ENCODE data around the gene RCE1. TPM values are rescaled to one million over a fixed set of nuclear protein-coding genes. Genes with fewer than 3 reads are reported as not detected.

The RCE1 gene
- total and polyA plus RNA-seq, 2 experiments from 2014 or later = 19.8 to 41.4 TPM

- Histone ChIP-seq H4K20me1 (ENCODE audit: insufficient read depth, poor library complexity, severe bottlenecking) (no peaks in the 10 kb centered on the region), H3K4me2 (no peak overlapping the region), H3K4me1 (ENCODE audit: insufficient read depth) (no peaks in the 10 kb centered on the region), H3K79me2 (peaks cover 4% of the 10 kb centered on the region), H3K4me3 (no peak overlapping the region), H3K9me2 (replicated peaks; ENCODE audit: insufficient read depth) (no peaks in the 10 kb centered on the region), H3K27ac (no peak overlapping the region), H3K36me3 (replicated peaks; ENCODE audit: insufficient read depth, low read depth) (no peaks in the 10 kb centered on the region), H2AFZ (no peak overlapping the region), H3K9me3 (ENCODE audit: low read depth) (no peaks in the 10 kb centered on the region), H3K27me3 (no peaks in the 10 kb centered on the region)
- no peak for DNase-seq (ENCODE audit: low spot score)
- 97% methylated on average over 22 of the region's 22 CpGs for WGBS (ENCODE audit: low lambda C conversion rate, missing lambda C conversion rate)
- TF ChIP-seq EZH2phosphoT487 (IDR thresholded peaks at IDR 0.05; ENCODE audit: low read depth, severe bottlenecking, unreplicated experiment) (no peak), EZH2 (IDR thresholded peaks at IDR 0.05; ENCODE audit: borderline replicate concordance) (no peak), CTCF (IDR thresholded peaks at IDR 0.05; ENCODE audit: poor library complexity) (no peak)
These were observed 6.4 kb downstream of the RCE1 start for GRCh38 chr11:66849501-66850234.

GRCh38 chr11:66850235-66850587 is 7.0 kb downstream of the RCE1 start:
- no peak overlapping the region for H2AFZ ChIP-seq
- H3K9me3 ChIP-seq (ENCODE audit: low read depth) = no peaks in the 10 kb centered on the region
- peaks cover 2% of the 10 kb centered on the region for H3K4me1 ChIP-seq (ENCODE audit: insufficient read depth)
- 97% methylated on average over 10 of the region's 10 CpGs for WGBS (ENCODE audit: low lambda C conversion rate, missing lambda C conversion rate)
- DNase-seq (ENCODE audit: low spot score) = no peak
- no peaks in the 10 kb centered on the region for H3K9me2 ChIP-seq (replicated peaks; ENCODE audit: insufficient read depth)
- no peak overlapping the region for H3K4me2 ChIP-seq
- H3K27ac ChIP-seq = no peak overlapping the region
- no peaks in the 10 kb centered on the region for H3K79me2 ChIP-seq
- no peaks in the 10 kb centered on the region for H3K36me3 ChIP-seq (replicated peaks; ENCODE audit: insufficient read depth, low read depth)
- H3K27me3 ChIP-seq = no peaks in the 10 kb centered on the region
- H3K4me3 ChIP-seq = no peak overlapping the region
- TF ChIP-seq CTCF (IDR thresholded peaks at IDR 0.05; ENCODE audit: poor library complexity) (no peak), EZH2 (IDR thresholded peaks at IDR 0.05; ENCODE audit: borderline replicate concordance) (no peak), EZH2phosphoT487 (IDR thresholded peaks at IDR 0.05; ENCODE audit: low read depth, severe bottlenecking, unreplicated experiment) (no peak)
- H4K20me1 ChIP-seq (ENCODE audit: insufficient read depth, poor library complexity, severe bottlenecking) = no peaks in the 10 kb centered on the region

GRCh38 chr11:66850588-66851238 is 7.5 kb downstream of the RCE1 start:
- H3K9me3 ChIP-seq (ENCODE audit: low read depth) = no peaks in the 10 kb centered on the region

More at GRCh38 chr11:66850588-66851238, 7.5 kb downstream of the RCE1 start:
- H3K4me3 ChIP-seq = no peak overlapping the region
- H4K20me1 ChIP-seq (ENCODE audit: insufficient read depth, poor library complexity, severe bottlenecking) = no peaks in the 10 kb centered on the region
- DNase-seq (ENCODE audit: low spot score) = no peak
- H3K27ac ChIP-seq = no peak overlapping the region
- H3K9me2 ChIP-seq (replicated peaks; ENCODE audit: insufficient read depth) = no peaks in the 10 kb centered on the region
- H3K4me1 ChIP-seq (ENCODE audit: insufficient read depth) = peaks cover 7% of the 10 kb centered on the region
- H2AFZ ChIP-seq = no peak overlapping the region
- TF ChIP-seq CTCF (IDR thresholded peaks at IDR 0.05; ENCODE audit: poor library complexity) (no peak), EZH2 (IDR thresholded peaks at IDR 0.05; ENCODE audit: borderline replicate concordance) (no peak), EZH2phosphoT487 (IDR thresholded peaks at IDR 0.05; ENCODE audit: low read depth, severe bottlenecking, unreplicated experiment) (no peak)
- no peaks in the 10 kb centered on the region for H3K36me3 ChIP-seq (replicated peaks; ENCODE audit: insufficient read depth, low read depth)
- no peaks in the 10 kb centered on the region for H3K27me3 ChIP-seq
- H3K79me2 ChIP-seq = no peaks in the 10 kb centered on the region
- WGBS (ENCODE audit: low lambda C conversion rate, missing lambda C conversion rate) = 97% methylated on average over 21 of the region's 23 CpGs
- H3K4me2 ChIP-seq = no peak overlapping the region
